Measurements from ENCODE around the gene MPC1. TPM values are rescaled to one million over a fixed set of nuclear protein-coding genes. Genes with fewer than 3 reads are reported as not detected.

MPC1 gene
- total RNA-seq = 9.3 and 17.5 TPM in 2 replicates

GRCh38 chr6:166382933-166383801, at the start of gene MPC1:
Gene MPC1, minus strand, starts transcription at chr6:166382940. Its CDS starts 64 bp downstream, at chr6:166382876.

DNA sequence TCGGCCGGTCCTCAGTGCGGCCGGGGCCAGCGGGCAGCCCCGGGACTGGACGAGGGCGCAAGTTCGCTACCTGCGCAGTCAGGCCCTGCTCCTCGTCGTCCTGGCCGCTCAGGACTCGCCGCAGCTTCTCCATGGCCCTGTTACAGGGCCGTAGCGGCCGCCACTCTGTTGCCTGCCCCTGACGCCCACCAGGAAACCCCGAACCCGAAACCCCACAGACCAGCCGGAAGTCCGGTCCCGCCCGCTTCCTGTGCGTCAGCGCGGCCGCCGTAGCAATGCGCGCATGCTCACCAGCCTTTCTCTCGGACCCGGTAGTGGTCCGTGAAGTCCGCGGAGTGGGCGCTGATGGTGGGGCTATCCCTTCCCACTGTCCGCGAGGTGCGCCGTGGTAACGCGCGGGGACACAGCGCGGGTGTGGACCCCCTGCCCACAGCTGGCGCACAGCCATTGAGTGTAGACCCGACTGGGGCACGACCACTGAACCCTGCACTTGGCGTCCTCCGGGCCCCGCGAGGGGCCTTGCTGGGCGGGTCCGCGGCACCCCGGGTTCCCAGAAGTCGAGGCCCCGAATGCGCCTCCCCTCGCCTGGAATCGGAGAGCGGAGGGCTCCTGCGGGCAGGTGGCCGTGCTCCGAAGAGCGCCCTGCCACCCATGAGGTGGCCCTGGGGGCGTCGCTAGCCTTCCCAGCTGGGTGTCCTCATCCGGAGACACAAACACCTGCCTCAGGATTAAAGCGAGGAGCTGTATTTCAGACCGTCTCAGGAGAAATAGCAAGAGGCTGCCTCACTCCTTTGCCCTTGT, 40.2 kb downstream of the MPC1 start, which contains the start of gene SFT2D1:
SFT2D1 (minus strand) TSS at position 197 of the 801 bp plus-strand sequence; CDS start at position 133, 64 bp downstream.

Other genes starting within 250 kb of the MPC1 start
- not detected in 2 replicates for gene TBXT, start 215.1 kb downstream of the MPC1 start, total RNA-seq
- not detected in 2 replicates for gene PRR18, start 74.5 kb downstream of the MPC1 start, total RNA-seq
- 16.8 and 21.0 TPM in 2 replicates for gene SFT2D1, start 40.4 kb downstream of the MPC1 start, total RNA-seq
- 1.8 and 13.3 TPM in 2 replicates for gene RAMACL, start 203.7 kb upstream of the MPC1 start, total RNA-seq
- 85.3 and 381 TPM in 2 replicates for gene RPS6KA2, start 244.3 kb upstream of the MPC1 start, total RNA-seq

Data from bladder microvascular endothelial cell (primary cell).